Activated T-helper 1 cell treated with anti-CD3 and anti-CD28 coated beads, Interleukin-12 subunit alpha, Interleukin-12 subunit beta, Interleukin-2, Interleukin-4 antibody, amounts not matched to agents 30 ng/mL and 10 ng/mL and 1 ng/mL, durations not matched to agents 14 hours and 24 hours and 36 hours (primary cell): ENCODE results near the gene SEMA4A. TPM values are rescaled to one million over a fixed set of nuclear protein-coding genes. Genes with fewer than 3 reads are reported as not detected.
A peak's percentile ranks its signal among the peaks of the same experiment; 100 is the strongest.
"Not testable (repeated sequence)": the region's sequence is repeated elsewhere in the genome, so short reads cannot be mapped to it uniquely, and the experiment has no call there.

Source experiments
- DNase-seq: peaks from one replicate; pipeline ENCODE4 v3.0.0; 2021; ENCODE audit warnings: low spot score
- H3K27ac Mint-ChIP-seq: one replicate; pipeline ENCODE4 v1.8.0; 2021; ENCODE audit warnings: mild to moderate bottlenecking, mixed read lengths
- H3K27me3 Mint-ChIP-seq: one replicate; pipeline ENCODE4 v1.8.0; 2022; ENCODE audit warnings: mild to moderate bottlenecking, moderate library complexity, mixed read lengths; ENCODE audit not compliant: insufficient read depth
- H3K36me3 Mint-ChIP-seq: one replicate; pipeline ENCODE4 v1.8.0; 2021; ENCODE audit warnings: low read depth, mixed read lengths
- H3K4me1 Mint-ChIP-seq: one replicate; pipeline ENCODE4 v1.8.0; 2021; ENCODE audit warnings: low read depth, mixed read lengths
- H3K4me3 Mint-ChIP-seq: one replicate; pipeline ENCODE4 v1.8.0; 2021; ENCODE audit warnings: mild to moderate bottlenecking, moderate library complexity, mixed read lengths
- H3K9me3 Mint-ChIP-seq: one replicate; pipeline ENCODE4 v1.8.0; 2021; ENCODE audit warnings: mixed read lengths
- intact Hi-C: fragments of 100-400 bp; cut with micrococcal nuclease; formaldehyde crosslinking; loops from one replicate; pipeline ENCODE4 v1.15.1; 2024
- total RNA-seq: library from RNA; stranded (reverse); gene quantifications from 2 replicates; pipeline ENCODE4 v1.2.3, GENCODE V29; 2022

SEMA4A gene
- total RNA-seq, 1 donor from 2014 or later = 9.0 TPM

DNA sequence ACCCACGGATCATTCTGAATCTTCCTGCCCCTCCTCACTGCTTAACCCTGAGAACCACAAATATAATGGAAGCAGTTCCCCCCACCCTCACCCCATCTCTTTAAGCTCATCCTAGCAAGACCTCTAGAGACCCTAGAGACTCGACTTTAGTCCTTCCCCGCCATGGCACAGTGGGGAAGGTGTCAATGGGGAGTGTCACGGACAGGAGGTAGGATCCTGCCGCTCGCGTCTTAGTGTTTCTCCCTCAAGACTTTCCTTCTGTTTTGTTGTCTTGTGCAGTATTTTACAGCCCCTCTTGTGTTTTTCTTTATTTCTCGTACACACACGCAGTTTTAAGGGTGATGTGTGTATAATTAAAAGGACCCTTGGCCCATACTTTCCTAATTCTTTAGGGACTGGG, 58.7 kb downstream of the SEMA4A start:
- Mint-ChIP-seq H3K4me3 (peak overlapping the region; percentile 92), H3K27ac (peak overlapping the region; percentile 97), H3K36me3 (peaks cover 45% of the 10 kb centered on the region), H3K9me3 (no peaks in the 10 kb centered on the region), H3K27me3 (no peaks in the 10 kb centered on the region), H3K4me1 (peaks cover 45% of the 10 kb centered on the region)
- intact Hi-C loops = loop anchor here (1.0 to 10.0 kb wide), 2 partner anchors 13 to 887 kb away; partner anchors contain the start of gene RUSC1
- no peak for DNase-seq

GRCh38 chr1:156212833-156213643, 59.7 kb downstream of the SEMA4A start, which contains the start of gene PMF1:
TSS of gene PMF1 (plus strand) at chr1:156213007. CDS start at chr1:156213016, 9 bp downstream.
- Mint-ChIP-seq H3K4me3 (peak within 1 kb of the TSS; percentile 92), H3K36me3 (peaks cover 46% of the 10 kb centered on the region), H3K9me3 (no peaks in the 10 kb centered on the region), H3K27me3 (no peaks in the 10 kb centered on the region), H3K27ac (peak within 1 kb of the TSS; percentile 97), H3K4me1 (peaks cover 53% of the 10 kb centered on the region)
- peak; percentile 93 for DNase-seq
- intact Hi-C loops = loop anchor here (1.0 to 10.0 kb wide), 5 partner anchors 10 to 888 kb away; partner anchors contain the start of genes RUSC1, SLC25A44 and SMG5

DNA sequence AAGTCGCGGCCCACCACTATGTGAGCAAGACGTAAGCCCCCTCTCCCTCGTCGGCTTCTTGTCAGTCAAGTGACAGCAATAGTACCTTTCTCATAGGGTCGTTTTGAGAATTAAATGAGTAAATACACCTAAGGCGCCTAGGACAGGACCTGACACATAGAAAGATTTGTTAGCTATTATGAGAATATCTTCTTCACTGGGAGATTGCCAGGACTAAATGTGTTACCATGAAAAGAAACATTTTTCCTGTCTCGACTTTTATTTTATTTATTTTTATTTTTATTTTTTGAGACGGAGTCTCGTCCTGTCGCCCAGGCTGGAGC, 60.2 kb downstream of the SEMA4A start:
- Mint-ChIP-seq H3K27me3 (no peaks in the 10 kb centered on the region), H3K36me3 (peaks cover 47% of the 10 kb centered on the region), H3K4me1 (peaks cover 54% of the 10 kb centered on the region), H3K27ac (peak overlapping the region; percentile 97), H3K9me3 (no peaks in the 10 kb centered on the region), H3K4me3 (peak overlapping the region; percentile 92)
- no peak for DNase-seq
- intact Hi-C loops = loop anchor here (1.0 to 10.0 kb wide), 4 partner anchors 10 to 889 kb away; partner anchors contain the start of genes RUSC1, SLC25A44 and SMG5

- no peak for DNase-seq
- peaks cover 51% of the 10 kb centered on the region for H3K4me1 Mint-ChIP-seq
- no peaks in the 10 kb centered on the region for H3K27me3 Mint-ChIP-seq
- intact Hi-C loops = loop anchor here (10.0 kb wide), 1 partner anchor 889 kb away; the partner anchor contains the start of gene RUSC1
- peaks cover 41% of the 10 kb centered on the region for H3K36me3 Mint-ChIP-seq
- peak overlapping the region; percentile 94 for H3K27ac Mint-ChIP-seq
- H3K4me3 Mint-ChIP-seq = peak overlapping the region; percentile 84
- H3K9me3 Mint-ChIP-seq = no peaks in the 10 kb centered on the region
Observed at GRCh38 chr1:156214024-156214748, 60.8 kb downstream of the SEMA4A start.

DNA sequence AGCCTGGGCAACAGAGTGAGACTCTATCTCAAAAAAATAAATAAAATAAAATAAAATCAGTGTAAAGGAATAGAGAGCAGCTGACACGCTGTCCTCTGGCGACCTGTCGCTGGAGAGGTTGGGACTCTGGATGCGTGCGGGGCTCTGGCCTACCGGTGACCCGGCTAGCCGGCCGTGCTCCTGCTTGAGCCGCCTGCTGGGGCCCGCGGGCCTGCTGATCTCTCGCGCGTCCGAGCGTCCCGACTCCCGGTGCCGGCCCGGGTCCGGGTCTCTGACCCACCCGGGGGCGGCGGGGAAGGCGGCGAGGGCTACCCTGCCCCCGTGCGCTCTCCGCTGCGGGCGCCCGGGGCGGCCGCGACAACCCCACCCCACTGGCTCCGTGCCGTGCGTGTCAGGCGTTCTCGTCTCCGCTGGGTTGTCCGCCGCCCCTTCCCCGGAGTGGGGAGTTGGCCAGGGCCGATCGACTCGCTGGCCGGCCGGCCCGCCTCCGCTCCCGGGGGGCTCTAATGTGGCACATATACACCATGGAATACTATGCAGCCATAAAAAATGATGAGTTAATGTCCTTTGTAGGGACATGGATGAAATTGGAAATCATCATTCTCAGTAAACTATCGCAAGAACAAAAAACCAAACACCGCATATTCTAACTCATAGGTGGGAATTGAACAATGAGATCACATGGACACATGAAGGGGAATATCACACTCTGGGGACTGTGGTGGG, 63.1 kb downstream of the SEMA4A start:
- H3K4me1 Mint-ChIP-seq = peaks cover 55% of the 10 kb centered on the region

GRCh38 chr1:156217871-156218270, 64.5 kb downstream of the SEMA4A start:
- Mint-ChIP-seq H3K36me3 (peaks cover 43% of the 10 kb centered on the region), H3K4me3 (peak overlapping the region; percentile 63), H3K27me3 (no peaks in the 10 kb centered on the region), H3K4me1 (peaks cover 55% of the 10 kb centered on the region), H3K9me3 (no peaks in the 10 kb centered on the region), H3K27ac (peak overlapping the region; percentile 99)
- DNase-seq = peak; percentile 53
- intact Hi-C loops = loop anchor here (1.0 to 10.0 kb wide), 6 partner anchors 8 to 893 kb away; partner anchors contain the start of gene RUSC1

More for the DNA sequence above, 63.1 kb downstream of the SEMA4A start:
- H3K27ac Mint-ChIP-seq = peak overlapping the region; percentile 75
- H3K9me3 Mint-ChIP-seq, H3K27me3 Mint-ChIP-seq, DNase-seq: not testable (repeated sequence)
- peaks cover 38% of the 10 kb centered on the region for H3K36me3 Mint-ChIP-seq
- peak overlapping the region; percentile 32 for H3K4me3 Mint-ChIP-seq
- intact Hi-C loops = loop anchor here (10.0 kb wide), 1 partner anchor 892 kb away; the partner anchor contains the start of gene RUSC1

GRCh38 chr1:156220226-156220625, 66.8 kb downstream of the SEMA4A start:
- H3K27me3 Mint-ChIP-seq = no peaks in the 10 kb centered on the region
- no peak for DNase-seq
- peak overlapping the region; percentile 92 for H3K27ac Mint-ChIP-seq
- H3K4me3 Mint-ChIP-seq = no peak overlapping the region
- no peaks in the 10 kb centered on the region for H3K9me3 Mint-ChIP-seq
- peaks cover 59% of the 10 kb centered on the region for H3K4me1 Mint-ChIP-seq
- peaks cover 45% of the 10 kb centered on the region for H3K36me3 Mint-ChIP-seq
- intact Hi-C loops = loop anchor here (10.0 kb wide), 1 partner anchor 245 kb away; the partner anchor contains the start of gene ARHGEF2

DNA sequence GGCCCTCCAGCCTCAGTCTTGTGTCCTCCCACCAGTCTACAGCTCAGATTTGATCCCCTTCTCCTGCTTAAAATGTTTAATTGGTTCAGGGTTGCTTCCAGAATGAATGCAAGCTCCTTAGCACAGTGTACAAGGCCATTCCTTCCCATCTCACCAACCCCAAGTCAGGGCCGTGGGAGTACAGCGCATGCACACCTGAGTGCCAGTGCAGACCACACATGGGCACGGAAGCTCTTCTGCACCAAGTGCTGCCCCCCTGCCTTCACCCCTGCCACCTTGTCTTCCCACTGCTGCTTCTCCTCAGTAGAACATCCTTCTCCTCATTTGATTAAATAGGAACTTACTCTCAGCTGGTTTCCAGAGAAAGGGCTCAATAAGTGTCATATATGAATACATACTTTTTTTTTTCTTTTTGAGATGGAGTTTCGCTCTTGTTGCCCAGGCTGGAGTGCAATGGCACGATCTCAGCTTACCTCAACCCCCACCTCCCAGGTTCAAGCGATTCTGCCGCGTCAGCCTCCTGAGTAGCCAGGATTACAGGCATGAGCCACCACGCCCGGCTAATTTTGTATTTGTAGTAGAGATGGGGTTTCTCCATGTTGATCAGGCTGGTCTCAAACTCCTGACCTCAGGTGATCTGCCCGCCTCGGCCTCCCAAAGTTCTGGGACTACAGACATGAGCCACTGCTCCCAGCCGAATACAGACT, 68.8 kb downstream of the SEMA4A start:
- DNase-seq = no peak
- Mint-ChIP-seq H3K27me3 (no peaks in the 10 kb centered on the region), H3K4me3 (peak overlapping the region; percentile 54), H3K27ac (peak overlapping the region; percentile 97), H3K4me1 (peaks cover 72% of the 10 kb centered on the region), H3K36me3 (peaks cover 51% of the 10 kb centered on the region), H3K9me3 (no peaks in the 10 kb centered on the region)
- intact Hi-C loops = loop anchor here (10.0 kb wide), 1 partner anchor 247 kb away; the partner anchor contains the start of gene ARHGEF2

GRCh38 chr1:156225677-156226014, 72.3 kb downstream of the SEMA4A start:
- Mint-ChIP-seq H3K4me1 (peaks cover 57% of the 10 kb centered on the region), H3K27me3 (no peaks in the 10 kb centered on the region), H3K36me3 (peaks cover 56% of the 10 kb centered on the region), H3K9me3 (no peaks in the 10 kb centered on the region), H3K4me3 (peak overlapping the region; percentile 6), H3K27ac (peak overlapping the region; percentile 88)
- intact Hi-C loops = loop anchor here (1.0 to 10.0 kb wide), 8 partner anchors 7 to 251 kb away; partner anchors contain the start of genes ARHGEF2 and SMG5
- no peak for DNase-seq

GRCh38 chr1:156226116-156226538, 72.7 kb downstream of the SEMA4A start:
- Mint-ChIP-seq H3K4me1 (peaks cover 52% of the 10 kb centered on the region), H3K36me3 (peaks cover 53% of the 10 kb centered on the region), H3K9me3 (no peaks in the 10 kb centered on the region), H3K27ac (peak overlapping the region; percentile 79), H3K4me3 (peak overlapping the region; percentile 53), H3K27me3 (no peaks in the 10 kb centered on the region)
- intact Hi-C loops = loop anchor here (1.0 to 10.0 kb wide), 3 partner anchors 8 to 251 kb away; partner anchors contain the start of genes ARHGEF2 and SMG5
- no peak for DNase-seq

DNA sequence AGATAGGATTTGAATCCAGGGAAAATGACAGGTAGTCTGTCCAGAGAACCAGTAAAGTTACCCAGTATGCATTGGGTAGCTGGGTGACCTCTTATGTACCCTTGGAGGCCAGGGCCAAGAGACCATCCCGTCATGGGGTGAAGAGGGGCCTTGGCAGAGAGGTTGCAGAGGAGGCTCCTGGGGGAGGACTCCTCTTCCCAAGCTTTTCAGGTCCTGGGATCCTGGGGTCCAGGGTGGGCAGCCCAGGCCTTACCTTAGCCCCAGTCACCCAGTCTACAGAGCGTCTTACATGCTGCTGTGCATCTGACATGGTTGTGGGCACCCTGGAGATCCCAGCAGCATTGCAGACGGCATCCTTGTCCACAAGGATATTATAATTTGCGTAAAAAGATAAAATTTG, 73.4 kb downstream of the SEMA4A start:
- no peak for DNase-seq
- Mint-ChIP-seq H3K27ac (peak overlapping the region; percentile 79), H3K36me3 (peaks cover 46% of the 10 kb centered on the region), H3K4me1 (peaks cover 45% of the 10 kb centered on the region), H3K27me3 (no peaks in the 10 kb centered on the region), H3K9me3 (no peaks in the 10 kb centered on the region), H3K4me3 (no peak overlapping the region)
- intact Hi-C loops = loop anchor here (1.0 to 10.0 kb wide), 3 partner anchors 8 to 252 kb away; partner anchors contain the start of genes ARHGEF2 and SMG5
